PC-9 (cell line): ENCODE data around the gene DDHD1.

ENCODE experiments used
- CTCF ChIP-seq: fragments of 200-600 bp; sonication (generic); conservative IDR thresholded peaks from 2 replicates; pipeline ENCODE4 v1.6.1; 2017; ENCODE audit warnings: mixed run types, antibody characterized with exemption, mild to moderate bottlenecking, moderate library complexity
- EZH2 ChIP-seq: fragments of 200-600 bp; sonication (generic); IDR thresholded peaks from 2 replicates; pipeline ENCODE4 v1.8.0; 2017; ENCODE audit warnings: antibody characterized with exemption, low read depth

GRCh38 chr14:53002576-53002975 lies 150.5 kb downstream of the DDHD1 start:
- TF ChIP-seq CTCF (no peak), EZH2 (no peak)
